GM18517 (cell line): ENCODE results near the gene PARD3B.
"Not testable (repeated sequence)": the region's sequence is repeated elsewhere in the genome, so short reads cannot be mapped to it uniquely, and the experiment has no call there.

Source experiments
- ATAC-seq: cut with Tn5 transposase; IDR thresholded peaks from one replicate; pipeline ENCODE4 v1.9.1; 2021; ENCODE audit warnings: mild to moderate bottlenecking, moderate library complexity; ENCODE audit not compliant: unreplicated experiment

Gene PARD3B

DNA sequence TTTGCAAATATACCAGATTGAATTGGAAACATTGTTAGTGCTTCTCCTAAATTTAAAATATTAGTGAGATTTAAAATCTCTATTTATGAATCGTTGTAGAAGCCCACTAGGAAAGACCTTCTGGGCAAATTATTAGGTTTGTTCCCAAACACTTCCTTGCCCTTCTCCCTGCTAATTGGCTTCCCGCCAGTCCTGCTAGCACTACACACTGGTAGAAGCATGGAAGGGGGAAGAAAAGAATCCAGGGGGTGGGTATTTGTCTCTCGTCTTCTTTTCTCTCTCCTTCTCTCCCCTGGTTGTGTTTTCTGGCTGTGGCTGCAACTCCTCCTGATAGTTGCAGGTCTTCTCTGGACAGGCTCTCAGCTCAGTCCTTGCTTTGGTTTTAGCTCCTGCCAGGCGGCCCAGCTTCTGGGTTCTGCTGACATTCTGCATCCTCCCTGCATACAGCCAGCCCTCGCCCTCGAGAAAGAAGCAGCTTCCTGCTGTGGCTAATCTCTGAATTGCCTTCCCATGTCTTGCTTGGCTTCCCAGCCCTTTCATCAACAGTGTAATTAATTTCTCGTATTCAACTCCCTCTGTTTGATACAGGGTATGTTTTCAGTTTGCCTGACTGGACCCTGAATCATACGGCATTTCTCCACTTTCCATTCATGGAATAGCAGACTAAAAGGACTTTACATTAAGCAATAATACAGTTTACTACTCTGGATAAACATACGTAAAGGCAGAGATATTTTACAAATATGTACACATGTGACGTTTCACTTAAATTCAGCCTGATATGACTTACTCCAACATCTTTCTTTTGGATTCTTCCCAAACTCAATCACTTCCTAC, 6.9 kb upstream of the PARD3B start:
- no peak for ATAC-seq

DNA sequence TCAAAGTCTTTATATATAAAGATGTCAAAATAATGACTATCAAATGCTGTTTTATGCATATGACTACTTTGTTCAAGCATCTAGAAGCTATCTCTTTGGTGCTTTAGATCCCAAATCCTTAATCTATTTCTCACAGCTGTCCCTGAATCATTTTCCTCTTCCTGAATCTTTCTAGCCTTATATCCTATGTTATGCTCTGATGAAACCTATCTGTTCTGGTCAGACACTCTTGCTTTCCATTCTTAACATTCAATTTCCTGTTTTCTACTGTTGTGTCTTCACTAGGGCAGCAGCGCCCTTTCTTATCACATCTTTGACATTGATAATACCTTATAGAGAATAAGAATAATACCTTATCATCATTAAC, 6.3 kb upstream of the PARD3B start:
- no peak for ATAC-seq

DNA sequence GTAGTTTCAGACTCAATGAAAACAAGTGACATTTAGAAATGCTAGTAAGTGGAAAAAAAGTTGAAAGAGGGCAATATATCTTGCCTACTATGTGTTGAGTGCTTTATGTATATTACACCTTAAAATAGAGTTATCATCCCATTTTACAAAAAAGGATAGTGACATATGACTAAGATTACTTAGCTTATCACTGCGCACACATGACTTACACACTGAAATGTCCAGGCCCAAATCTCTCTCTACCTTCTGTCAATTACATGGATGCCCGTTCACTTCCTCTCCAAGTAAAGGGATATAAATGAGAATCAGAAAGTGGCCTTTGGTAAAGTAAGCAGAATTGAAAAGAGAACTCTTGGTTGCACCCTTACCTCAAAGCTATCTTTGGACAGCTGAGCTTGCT, 3.6 kb upstream of the PARD3B start:
- no peak for ATAC-seq

DNA sequence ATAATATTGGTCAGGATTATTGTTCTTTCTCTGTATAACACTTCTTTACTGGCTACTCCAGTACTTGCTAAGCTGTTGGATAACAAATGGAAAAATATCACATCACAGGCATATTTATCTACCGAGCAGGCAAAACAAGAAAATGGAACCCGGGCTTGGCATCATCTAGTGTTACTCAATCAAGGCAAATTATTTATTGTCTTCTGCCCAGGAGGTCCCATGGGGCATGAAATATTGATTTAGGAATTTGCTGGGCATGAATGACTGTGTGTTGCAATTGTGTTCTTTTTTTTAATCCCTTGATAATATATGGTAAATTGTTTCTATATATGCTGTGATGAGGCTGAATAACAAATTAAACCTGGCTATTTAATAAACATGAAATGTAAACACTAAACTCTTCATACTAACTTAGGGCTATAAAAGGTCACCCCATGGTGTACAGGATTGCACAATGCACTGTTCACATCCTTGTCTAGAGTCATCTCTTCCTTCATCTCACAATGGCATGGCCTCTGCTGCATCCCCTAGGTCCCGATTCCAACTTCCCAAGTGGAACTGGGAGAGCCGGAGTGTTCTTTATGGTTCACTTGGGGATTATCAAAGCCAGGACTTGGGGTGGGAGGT, 2.2 kb upstream of the PARD3B start:
- no peak for ATAC-seq

DNA sequence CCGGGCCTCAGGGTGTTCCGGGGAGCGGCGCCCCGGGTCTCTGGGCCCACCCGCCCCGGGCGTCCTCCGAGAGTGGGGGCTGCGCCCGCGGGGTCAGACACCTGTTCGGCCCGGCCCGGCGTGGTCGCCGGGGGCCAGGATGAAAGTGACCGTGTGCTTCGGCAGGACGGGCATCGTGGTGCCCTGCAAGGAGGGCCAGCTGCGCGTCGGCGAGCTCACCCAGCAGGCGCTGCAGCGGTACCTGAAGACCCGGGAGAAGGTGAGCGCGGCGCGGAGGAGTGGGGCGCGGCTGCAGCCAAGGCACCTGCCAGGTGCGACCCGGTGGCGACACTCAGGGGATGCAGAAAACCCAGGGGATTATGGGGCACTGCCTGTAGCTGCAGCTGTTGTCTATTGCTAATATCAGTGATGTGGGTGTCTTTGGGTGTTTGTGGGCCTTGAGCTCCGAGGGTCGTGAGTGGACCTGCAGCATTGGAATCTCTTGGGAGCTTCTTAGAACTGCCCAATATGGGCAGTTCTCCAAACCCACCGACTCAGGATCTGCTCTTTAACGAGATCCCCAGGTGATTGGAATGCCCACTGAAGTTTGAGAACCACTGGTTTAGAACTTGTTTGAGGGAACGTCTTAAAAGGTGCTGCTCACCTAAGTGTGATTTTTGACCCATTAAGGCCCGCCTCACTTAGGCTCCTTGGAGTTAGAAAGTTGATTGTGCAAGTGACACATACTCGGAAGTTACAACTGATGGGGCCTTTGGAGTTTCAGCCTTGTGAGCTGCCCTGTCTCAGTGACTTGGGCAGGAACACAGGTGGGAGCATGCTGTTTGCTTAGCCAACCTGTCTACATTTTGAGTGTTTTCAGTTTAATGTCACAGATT, 823 bp downstream of the PARD3B start:
- ATAC-seq, result no peak

DNA sequence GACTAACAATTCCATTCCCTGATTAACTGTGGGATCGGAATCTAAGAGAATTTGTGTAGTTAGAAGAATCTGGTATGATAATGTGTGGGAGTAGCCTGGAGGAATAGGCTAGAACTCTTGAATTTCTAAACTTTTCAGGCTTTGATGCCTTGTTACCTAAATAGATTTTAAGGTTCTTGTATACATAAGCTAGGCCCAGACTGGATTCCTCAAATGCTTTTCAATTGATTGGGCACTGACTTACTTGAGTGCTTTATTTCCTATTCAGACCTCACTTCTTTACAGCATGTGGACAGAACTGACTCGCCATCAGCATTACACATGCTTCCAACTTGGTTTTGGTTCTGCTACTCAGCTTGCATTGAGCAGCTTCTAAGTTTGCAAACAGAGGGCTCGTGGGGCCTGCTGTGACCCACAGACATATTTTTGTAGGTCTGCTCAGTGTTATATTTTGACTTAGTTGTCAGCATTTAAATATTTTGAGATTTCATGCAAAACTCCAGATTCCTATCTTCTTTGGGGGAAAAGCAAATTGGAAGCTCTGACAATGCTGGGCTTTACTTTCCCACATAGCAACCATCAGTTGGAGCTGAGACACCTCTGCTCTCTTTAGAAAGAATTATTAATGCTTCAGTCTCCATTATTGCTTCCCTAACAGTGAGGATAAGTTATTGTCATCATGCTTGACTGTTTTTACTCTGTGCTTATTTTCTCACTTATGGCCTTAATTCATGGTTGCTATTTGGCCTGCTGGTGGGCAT, 5.7 kb downstream of the PARD3B start:
- ATAC-seq, result no peak

DNA sequence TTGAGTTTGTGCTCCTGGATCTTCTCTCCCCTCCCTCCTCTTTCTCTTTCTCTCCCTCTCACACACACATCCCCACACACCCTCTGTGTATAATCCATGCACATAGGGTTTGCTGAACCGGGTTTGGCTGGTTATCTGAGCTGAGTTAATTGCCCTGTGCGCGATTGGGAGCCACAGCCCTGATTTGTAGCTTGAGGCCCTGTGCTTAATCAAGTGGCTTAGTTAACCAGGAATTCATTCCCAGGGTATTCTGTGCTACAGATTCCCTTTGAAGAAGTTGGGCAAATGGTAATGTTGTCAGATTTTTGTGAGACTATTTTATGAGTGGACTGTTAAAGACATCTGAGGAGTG, 6.2 kb downstream of the PARD3B start:
- ATAC-seq, result no peak

DNA sequence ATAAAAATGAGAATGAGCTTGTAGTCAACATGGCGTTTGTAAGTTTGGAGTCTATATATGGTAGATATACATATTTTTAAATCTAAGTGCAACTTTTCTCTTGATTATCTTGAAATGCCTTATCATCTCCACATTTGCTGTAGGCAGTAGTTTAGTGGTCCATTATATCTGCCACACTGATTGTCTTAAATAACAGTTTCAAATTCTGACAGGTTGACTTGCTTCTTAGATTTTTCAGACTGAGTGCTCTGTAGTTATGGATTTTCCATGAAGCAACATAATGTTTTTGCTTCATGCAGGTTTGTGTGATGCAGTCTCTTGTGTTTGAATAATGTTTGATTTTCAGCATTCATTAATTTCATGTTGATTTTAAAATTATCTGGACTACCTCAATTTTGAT, 12.3 kb downstream of the PARD3B start:
- no peak for ATAC-seq

DNA sequence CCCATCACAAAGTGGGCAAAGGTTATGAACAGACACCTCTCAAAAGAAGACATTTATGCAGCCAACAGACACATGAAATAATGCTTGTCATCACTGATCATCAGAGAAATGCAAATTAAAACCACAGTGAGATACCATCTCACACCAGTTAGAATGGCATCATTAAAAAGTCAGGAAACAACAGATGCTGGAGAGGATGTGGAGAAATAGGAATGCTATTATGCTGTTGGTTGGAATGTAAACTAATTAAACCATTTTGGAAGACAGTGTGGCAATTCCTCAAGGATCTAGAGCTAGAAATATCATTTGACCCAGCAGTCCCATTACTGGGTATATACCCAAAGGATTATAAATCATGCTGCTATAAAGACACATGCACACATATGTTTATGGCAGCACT, 14.1 kb downstream of the PARD3B start:
- ATAC-seq, result not testable (repeated sequence)

DNA sequence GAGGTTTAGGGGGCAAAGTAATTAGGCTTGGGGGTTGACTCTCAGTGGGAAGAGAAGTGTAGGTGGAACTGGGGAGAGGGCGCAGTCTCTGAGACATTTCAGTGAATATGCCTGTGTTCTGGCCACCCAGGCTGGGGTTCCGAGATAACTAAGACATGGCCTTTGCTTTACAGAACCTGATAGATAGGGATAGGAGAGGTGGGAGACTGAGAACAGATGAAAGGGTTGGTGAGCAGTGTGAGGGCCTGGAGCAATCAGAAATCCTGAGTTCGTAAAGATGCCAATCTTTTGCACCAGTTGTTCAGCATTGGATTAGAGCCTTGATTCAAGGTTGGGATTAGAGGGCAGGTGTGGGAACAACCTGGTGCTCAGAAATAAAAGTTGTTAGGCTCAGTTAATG, 15.6 kb downstream of the PARD3B start:
- ATAC-seq, result no peak

DNA sequence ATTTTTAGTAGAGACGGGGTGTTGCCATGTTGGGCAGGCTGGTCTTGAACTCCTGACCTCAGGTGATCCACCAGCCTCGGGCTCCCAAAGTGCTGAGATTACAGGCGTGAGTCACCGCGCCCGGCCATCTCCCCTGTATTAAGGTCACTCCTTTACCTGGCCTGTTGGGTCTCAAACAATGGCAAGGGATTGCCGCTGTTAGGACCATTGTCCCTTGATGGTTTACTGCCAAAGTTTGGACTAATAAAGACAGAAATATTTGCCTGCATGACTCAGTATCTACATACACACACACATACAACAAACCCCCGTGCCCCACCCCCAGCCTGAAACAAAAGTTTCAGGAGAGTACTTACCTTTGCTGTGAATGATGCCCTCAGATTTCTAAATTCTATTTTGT, 16.5 kb downstream of the PARD3B start:
- ATAC-seq, result no peak

DNA sequence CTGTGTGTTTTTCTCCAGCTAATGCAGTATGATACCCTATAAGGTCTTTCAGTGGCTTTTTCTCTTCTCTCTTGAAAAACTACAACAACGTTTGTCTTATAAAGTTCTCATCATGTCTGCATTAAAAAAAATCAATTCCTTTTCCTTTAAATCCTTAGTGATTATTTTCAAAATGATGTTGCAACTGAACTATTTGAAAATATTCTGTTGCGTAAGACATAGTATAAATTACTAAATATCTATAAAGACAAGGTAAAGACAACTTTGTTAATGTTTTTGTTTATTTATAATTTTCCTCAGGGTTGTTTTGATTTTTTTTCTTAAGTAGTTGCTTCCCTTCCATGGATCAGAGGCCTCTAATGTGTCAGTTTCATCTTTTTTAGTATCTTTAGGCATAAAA, 21.2 kb downstream of the PARD3B start:
- ATAC-seq, result no peak

DNA sequence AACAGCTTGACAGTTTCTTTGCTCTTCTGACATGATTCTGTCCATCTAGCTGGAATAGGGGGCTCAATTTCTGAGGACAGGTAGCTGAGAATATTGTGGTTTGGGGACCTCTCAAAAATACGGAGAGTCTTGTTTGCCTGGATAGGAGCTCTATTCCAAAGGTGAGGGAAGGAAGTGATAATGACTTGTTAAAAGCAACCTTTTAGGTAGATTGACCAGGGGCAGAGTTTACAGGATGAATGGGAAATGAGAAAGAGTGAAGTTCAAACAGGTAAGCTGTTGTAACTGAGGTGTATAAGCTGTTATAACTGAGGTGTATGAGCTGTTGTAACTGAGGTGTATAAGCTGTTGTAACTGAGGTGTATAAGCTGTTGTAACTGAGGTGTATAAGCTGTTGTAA, 25.1 kb downstream of the PARD3B start:
- no peak for ATAC-seq

DNA sequence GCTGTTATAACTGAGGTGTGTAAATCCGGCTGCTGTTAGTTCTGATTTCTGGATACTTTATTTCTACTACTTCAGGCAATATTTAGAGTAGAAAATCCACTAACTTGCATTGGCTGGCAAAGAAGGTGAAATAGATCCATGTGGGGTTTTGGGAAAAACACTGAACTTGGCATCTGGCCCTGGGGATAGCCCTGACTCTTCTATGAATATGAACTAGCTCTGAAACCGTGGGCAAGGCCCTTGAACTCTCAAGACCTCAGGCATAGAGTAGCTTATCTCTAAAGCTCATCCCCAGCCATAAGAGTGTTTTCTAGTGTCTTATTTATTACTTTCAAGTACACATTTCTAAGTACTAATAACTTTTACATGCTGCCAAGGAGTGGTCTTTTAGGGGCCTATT, 25.8 kb downstream of the PARD3B start:
- ATAC-seq, result no peak

DNA sequence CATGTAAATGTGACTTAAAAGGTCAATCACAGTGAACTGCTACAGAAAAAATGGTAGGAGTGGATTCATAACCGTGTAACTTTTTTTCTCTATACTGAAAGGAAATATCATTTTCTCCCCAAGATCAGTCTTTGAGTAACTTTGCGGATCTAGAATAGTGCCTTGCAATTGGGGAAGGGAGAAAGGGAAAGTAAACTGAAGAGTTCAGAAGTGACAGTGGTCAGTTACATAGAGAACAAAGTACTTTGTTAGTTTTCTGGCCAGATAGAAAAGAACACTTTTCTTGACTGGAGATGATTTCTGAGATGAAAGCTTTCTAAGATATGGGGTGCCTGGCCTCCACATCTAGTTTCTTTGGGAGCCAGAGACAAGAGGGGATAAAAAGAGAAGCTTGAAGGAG, 26.6 kb downstream of the PARD3B start:
- no peak for ATAC-seq

DNA sequence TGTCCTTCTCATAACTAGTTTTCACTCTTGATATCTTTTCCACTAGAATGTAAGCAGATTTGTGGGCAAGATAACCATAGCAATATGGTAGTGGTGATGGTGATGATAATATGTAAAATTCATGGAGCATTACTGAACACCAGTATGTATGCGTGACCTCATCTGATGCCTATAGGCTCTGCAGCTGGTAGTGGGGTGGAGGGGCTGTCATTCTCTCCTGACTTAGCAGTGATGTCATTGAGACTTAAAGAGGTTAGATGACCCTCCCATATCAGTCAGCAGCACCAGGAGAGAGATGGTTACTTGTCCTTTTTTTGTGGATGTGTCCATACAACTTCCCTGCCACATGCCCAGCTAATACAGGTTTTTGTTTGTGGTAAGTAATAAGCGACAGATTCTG, 27.9 kb downstream of the PARD3B start:
- ATAC-seq, result no peak

DNA sequence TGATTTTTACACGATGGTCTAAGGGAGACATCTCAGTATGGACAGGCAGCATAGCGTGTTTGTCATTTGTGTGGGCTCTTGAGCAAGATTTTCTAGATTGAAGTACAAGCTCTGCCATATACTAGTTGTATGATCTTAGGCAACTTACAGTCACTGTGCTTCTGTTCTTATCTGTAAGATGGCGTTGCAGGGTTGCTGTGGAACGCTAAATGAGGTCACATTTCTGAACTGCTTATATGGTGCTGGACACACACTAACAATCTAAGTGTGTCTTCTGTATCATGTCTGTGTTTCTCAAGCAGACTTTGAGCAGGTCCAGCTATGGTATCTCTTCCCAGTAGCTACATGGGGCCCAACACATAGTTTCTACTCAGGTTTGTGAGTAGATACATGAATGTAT, 29.2 kb downstream of the PARD3B start:
- no peak for ATAC-seq

DNA sequence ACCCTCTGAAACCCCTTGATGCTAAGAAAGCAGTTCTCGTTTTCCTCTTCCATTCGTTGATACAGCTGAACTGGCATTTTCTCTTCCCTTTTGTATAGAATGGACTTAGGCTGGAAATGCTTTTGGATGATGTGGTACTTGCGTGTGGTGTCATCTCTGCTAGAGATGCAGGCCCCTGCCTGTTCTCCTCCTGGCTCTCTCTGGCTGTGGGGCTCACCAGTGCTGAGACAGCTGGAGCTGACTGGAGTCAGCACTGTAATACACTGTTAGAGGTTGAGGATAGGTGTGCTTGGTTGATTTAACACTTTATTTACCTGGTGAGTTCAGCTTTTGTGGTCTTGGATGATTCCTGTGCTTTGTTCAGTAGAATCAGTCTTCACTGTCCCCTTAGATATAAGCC, 30.2 kb downstream of the PARD3B start:
- ATAC-seq, result no peak

DNA sequence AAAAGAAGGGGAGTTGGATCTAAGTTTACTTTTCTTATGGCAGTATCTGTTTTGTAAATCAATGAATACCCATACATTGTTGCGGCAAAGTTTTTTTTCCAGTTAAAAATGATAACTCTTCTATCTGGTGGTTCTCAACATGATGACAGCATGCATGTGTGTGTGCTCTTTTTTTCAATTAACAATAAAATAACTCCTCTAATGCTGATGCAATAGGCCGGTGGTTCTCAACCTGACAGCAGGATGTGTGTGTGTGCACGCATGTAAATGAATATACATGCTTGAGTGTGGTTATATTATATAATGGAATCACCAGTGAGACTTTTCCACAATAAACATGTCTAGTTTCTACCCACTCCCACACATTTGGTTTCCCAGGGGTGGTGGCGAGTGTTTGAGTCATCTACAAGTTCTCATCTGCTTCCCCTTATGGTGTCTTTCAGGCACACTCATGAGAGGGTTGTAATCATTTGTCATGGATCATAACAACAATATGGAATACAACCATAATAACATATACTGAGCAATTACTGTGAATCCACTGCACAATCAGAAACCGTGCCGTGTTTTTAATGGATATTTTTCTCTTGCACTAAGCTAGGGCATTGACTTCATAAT, 31.2 kb downstream of the PARD3B start:
- ATAC-seq, result no peak

DNA sequence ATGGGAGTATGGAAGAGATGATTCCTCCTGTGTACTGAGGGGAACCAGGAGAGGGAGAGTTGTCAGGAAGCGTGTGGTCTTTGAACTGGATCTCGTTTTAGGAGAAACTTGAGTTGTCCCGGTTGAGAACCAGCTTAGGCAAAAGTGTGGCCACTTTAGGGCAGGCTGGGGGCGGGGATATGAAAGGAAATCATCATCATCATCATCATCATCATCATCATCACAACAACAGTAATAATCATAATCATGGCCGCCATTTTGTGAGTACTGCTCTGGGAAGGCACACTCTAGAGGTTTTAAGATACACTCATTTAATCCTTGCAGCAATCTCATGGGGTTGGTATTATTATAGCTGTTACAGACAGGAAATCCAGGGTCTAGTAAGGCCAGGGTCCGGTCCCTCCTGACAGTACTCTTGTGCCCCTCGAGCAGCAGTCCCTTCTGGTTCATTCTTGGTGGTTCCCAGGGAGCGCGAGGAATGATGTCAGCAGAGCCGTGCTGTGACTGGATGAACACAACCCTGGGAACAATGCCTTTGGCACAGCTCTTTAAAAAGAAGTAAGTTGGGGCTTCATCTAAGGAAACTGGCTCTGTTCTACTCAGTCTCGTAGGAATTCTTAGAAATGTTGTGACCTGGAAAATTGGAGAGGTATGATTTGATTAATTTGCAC, 33.8 kb downstream of the PARD3B start:
- ATAC-seq, result no peak
